Measurements from ENCODE around the gene MTRFR.

The MTRFR gene

GRCh38 chr12:123283461-123283860 lies 50.2 kb downstream of the MTRFR start:
- CTCF ChIA-PET, result interaction anchor here (0.6 kb wide), 1 partner anchor 1605 kb away, joined by 7 read pairs; no protein-coding TSS in a partner anchor
- DNase-seq (ENCODE audit: extremely low spot score), result no peak
- TF ChIP-seq L3MBTL2 (conservative IDR thresholded peaks at IDR 0.05) (no peak), ZNF384 (IDR thresholded peaks at IDR 0.05) (no peak), PKNOX1 (IDR thresholded peaks at IDR 0.05) (no peak), SUZ12 (IDR thresholded peaks at IDR 0.05) (no peak), TARDBP (IDR thresholded peaks at IDR 0.05) (no peak), HDGF (IDR thresholded peaks at IDR 0.05; ENCODE audit: borderline replicate concordance) (no peak), BHLHE40 (IDR thresholded peaks at IDR 0.05; ENCODE audit: borderline replicate concordance) (no peak)
- POLR2A ChIA-PET, result interaction anchor here (1.6 kb wide), 1 partner anchor 50 kb away, joined by 5 read pairs; the partner anchor contains the start of genes MPHOSPH9 and MTRFR

DNA sequence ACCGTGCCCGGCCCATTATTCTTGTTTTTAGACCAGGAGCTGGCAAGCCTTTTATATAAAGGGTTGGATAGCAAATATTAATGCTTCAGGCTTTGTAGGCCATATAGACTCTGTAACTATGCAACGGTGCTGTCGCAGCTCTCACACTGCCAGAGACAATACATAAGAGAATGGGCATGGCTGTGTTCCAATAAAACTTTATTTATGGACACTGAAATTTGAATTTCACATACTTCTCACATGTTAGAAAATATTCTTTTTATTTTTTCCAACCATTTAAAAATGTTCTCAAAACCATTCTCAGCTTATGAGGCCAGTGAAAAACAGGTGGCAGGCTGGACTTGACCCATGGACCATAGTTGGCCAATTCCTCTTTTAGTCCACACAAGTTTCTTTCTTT lies 51.4 kb downstream of the MTRFR start:
- ChIA-PET POLR2A (no interaction called here), CTCF (no interaction called here)
- no peak for DNase-seq (ENCODE audit: extremely low spot score)
- no peak for TF ChIP-seq ZNF384 (IDR thresholded peaks at IDR 0.05)
- TF ChIP-seq FOXA1 (IDR thresholded peaks at IDR 0.05), result no peak
- no peak for TF ChIP-seq SUZ12 (IDR thresholded peaks at IDR 0.05)
- no peak for TF ChIP-seq TARDBP (IDR thresholded peaks at IDR 0.05)
- TF ChIP-seq NFRKB (IDR thresholded peaks at IDR 0.05), result no peak
- no peak for TF ChIP-seq HDGF (IDR thresholded peaks at IDR 0.05; ENCODE audit: borderline replicate concordance)
- TF ChIP-seq ELF4 (IDR thresholded peaks at IDR 0.05), result no peak
- no peak for TF ChIP-seq LEF1 (IDR thresholded peaks at IDR 0.05; ENCODE audit: borderline replicate concordance)
- TF ChIP-seq L3MBTL2 (conservative IDR thresholded peaks at IDR 0.05), result no peak
- TF ChIP-seq ARNT (IDR thresholded peaks at IDR 0.05), result no peak

DNA sequence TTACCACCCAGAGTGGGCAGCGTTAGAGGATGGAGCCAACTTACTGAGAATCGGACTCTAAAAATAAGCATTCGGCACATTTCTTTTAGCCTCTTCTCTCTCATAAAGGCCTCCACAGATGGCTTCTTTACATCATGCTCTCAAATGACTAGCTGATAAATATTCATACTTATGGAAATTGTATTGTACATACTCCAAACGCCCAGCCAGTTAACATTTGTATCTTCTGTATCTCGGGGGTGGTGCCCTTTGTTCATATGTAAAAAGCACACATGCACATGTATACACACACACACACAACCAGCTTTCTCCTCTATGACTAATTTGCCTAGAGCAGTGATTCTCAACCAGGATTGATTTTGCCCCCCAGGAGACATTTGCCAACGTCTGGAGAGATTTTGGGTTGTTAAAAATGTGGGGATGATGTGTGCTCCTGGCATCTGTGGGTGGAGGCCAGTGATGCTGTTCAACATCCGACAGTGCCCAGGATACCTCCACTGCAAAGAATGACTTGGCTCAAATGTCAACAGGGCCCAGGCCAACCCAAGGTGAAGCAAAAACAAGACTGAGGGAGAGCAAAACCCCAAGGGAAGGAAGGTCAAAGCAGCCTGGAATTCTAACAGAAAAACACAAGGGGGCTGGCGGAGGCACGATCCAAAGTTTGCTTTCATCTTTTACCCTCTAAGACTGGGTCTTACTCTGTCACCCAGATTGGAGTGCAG lies 53.6 kb downstream of the MTRFR start:
- CTCF ChIA-PET, result interaction anchor here (1.1 kb wide), 1 partner anchor 11 kb away, joined by 3 read pairs; no protein-coding TSS in a partner anchor
- TF ChIP-seq ARNT (IDR thresholded peaks at IDR 0.05), result no peak
- TF ChIP-seq FOXK2 (IDR thresholded peaks at IDR 0.05), result no peak
- no peak for TF ChIP-seq HDGF (IDR thresholded peaks at IDR 0.05; ENCODE audit: borderline replicate concordance)
- TF ChIP-seq ZNF384 (IDR thresholded peaks at IDR 0.05), result no peak
- no peak for TF ChIP-seq SP1 (IDR thresholded peaks at IDR 0.05)
- no peak for TF ChIP-seq TARDBP (IDR thresholded peaks at IDR 0.05)
- TF ChIP-seq ELF4 (IDR thresholded peaks at IDR 0.05), result no peak
- TF ChIP-seq CTBP1 (IDR thresholded peaks at IDR 0.05; ENCODE audit: borderline replicate concordance), result no peak
- no peak for TF ChIP-seq NFRKB (IDR thresholded peaks at IDR 0.05)
- DNase-seq (ENCODE audit: extremely low spot score), result no peak
- POLR2A ChIA-PET, result no interaction called here

DNA sequence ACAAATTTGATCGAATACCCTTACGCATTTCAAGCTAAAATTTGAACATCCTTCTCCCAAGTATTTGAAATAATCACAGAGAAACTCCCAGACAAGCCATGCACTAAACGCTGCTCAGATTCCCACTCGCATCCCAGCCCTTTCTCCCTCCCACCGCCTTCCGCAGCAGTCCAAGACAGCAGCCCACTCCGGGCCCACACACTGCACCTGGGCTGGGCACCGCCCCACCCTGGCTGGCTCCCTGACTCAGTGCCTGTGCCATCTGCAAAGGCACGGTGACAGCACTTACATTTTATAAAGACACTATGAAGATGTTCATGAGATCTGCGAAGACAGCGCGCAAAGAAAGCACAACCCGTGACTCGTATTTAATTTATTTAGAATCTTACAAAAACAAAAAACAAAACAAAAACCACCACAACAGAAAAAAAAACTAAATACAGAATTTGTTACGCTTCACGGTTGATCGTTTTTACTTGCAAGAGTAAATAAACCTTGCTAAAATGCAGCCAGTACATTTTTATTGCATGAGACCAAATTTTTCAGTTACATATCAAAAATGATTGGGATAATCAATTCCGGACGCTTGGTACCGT lies 55.6 kb downstream of the MTRFR start:
- no peak for TF ChIP-seq L3MBTL2 (conservative IDR thresholded peaks at IDR 0.05)
- no peak for TF ChIP-seq LEF1 (IDR thresholded peaks at IDR 0.05; ENCODE audit: borderline replicate concordance)
- TF ChIP-seq SP1 (IDR thresholded peaks at IDR 0.05), result no peak
- no peak for TF ChIP-seq ZNF384 (IDR thresholded peaks at IDR 0.05)
- TF ChIP-seq FOXM1 (IDR thresholded peaks at IDR 0.05; ENCODE audit: borderline replicate concordance), result no peak
- no peak for TF ChIP-seq PKNOX1 (IDR thresholded peaks at IDR 0.05)
- TF ChIP-seq FOXA1 (IDR thresholded peaks at IDR 0.05), result no peak
- TF ChIP-seq BHLHE40 (IDR thresholded peaks at IDR 0.05; ENCODE audit: borderline replicate concordance), result no peak
- POLR2A ChIA-PET, result no interaction called here
- no peak for DNase-seq (ENCODE audit: extremely low spot score)
- CTCF ChIA-PET, result no interaction called here

DNA sequence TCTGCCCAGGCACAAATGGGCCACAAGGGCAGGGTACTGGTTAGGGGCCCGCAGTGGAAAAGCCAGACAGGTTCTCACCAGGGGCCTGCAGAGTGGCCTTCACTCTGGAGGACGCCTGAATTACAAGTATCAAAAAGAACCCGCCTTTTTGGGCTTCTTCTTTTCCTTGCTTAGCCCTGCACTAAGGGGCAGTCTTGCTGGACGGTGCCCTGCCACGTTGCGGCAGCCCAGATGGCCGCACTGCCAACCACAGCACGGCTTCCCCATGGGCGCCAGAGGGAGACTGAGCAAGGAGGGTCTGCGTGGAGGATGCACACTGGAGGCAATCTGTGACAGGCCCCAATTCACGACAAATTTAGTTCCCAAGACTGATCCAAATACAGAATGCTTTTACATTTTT lies 56.7 kb downstream of the MTRFR start:
- TF ChIP-seq HDGF (IDR thresholded peaks at IDR 0.05; ENCODE audit: borderline replicate concordance) (no peak), TARDBP (IDR thresholded peaks at IDR 0.05) (no peak), PKNOX1 (IDR thresholded peaks at IDR 0.05) (no peak), ARNT (IDR thresholded peaks at IDR 0.05) (no peak), ELF4 (IDR thresholded peaks at IDR 0.05) (no peak), FOXK2 (IDR thresholded peaks at IDR 0.05) (no peak), SUZ12 (IDR thresholded peaks at IDR 0.05) (no peak), FOXA1 (IDR thresholded peaks at IDR 0.05) (no peak), L3MBTL2 (conservative IDR thresholded peaks at IDR 0.05) (no peak), NFRKB (IDR thresholded peaks at IDR 0.05) (no peak), CTBP1 (IDR thresholded peaks at IDR 0.05; ENCODE audit: borderline replicate concordance) (no peak), ZNF384 (IDR thresholded peaks at IDR 0.05) (no peak), LEF1 (IDR thresholded peaks at IDR 0.05; ENCODE audit: borderline replicate concordance) (no peak), FOXM1 (IDR thresholded peaks at IDR 0.05; ENCODE audit: borderline replicate concordance) (no peak), SP1 (IDR thresholded peaks at IDR 0.05) (no peak), BHLHE40 (IDR thresholded peaks at IDR 0.05; ENCODE audit: borderline replicate concordance) (no peak)
- CTCF ChIA-PET, result no interaction called here
- POLR2A ChIA-PET, result no interaction called here

DNA sequence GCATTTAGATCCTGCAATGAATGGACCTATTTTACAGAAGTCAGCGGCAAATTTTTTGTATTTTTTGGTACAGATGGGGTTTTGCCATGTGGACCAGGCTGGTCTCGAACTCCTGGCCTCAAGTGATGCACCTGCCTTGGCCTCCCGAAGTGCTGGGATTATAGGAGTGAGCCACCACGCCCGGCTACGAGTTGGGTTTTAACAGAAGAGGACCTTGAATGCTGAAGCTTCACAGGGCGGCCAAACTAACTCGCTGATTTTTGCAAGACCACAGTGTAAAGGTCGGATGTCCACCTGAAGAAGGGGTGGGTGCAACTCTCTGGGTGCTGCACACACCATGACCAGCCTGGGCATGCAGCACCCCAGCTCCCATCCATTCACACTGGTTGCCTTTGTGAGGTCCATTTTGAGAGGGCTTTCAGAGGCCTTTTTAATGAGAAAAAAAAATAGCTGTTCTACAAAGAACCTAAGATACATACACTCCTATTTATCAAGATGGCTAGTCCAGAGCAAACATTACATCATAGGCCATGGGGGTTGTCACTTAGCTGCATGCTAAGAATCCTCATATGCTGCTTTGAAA lies 60.0 kb downstream of the MTRFR start:
- ChIA-PET POLR2A (interaction anchor here (1.4 kb wide), 1 partner anchor 72 kb away, joined by 3 read pairs; no protein-coding TSS in a partner anchor), CTCF (no interaction called here)
- TF ChIP-seq SP1 (IDR thresholded peaks at IDR 0.05), result no peak
- no peak for TF ChIP-seq CTBP1 (IDR thresholded peaks at IDR 0.05; ENCODE audit: borderline replicate concordance)
- no peak for TF ChIP-seq LEF1 (IDR thresholded peaks at IDR 0.05; ENCODE audit: borderline replicate concordance)
- TF ChIP-seq SUZ12 (IDR thresholded peaks at IDR 0.05), result no peak
- no peak for TF ChIP-seq BHLHE40 (IDR thresholded peaks at IDR 0.05; ENCODE audit: borderline replicate concordance)
- TF ChIP-seq NFRKB (IDR thresholded peaks at IDR 0.05), result no peak
- TF ChIP-seq FOXM1 (IDR thresholded peaks at IDR 0.05; ENCODE audit: borderline replicate concordance), result no peak
- TF ChIP-seq TARDBP (IDR thresholded peaks at IDR 0.05), result no peak
- TF ChIP-seq ZNF384 (IDR thresholded peaks at IDR 0.05), result no peak
- no peak for TF ChIP-seq L3MBTL2 (conservative IDR thresholded peaks at IDR 0.05)
- TF ChIP-seq ELF4 (IDR thresholded peaks at IDR 0.05), result no peak
- no peak for TF ChIP-seq FOXA1 (IDR thresholded peaks at IDR 0.05)
- TF ChIP-seq HDGF (IDR thresholded peaks at IDR 0.05; ENCODE audit: borderline replicate concordance), result no peak
- TF ChIP-seq FOXK2 (IDR thresholded peaks at IDR 0.05), result no peak
- no peak for TF ChIP-seq PKNOX1 (IDR thresholded peaks at IDR 0.05)
- no peak for TF ChIP-seq ARNT (IDR thresholded peaks at IDR 0.05)

More for the DNA sequence above, 56.7 kb downstream of the MTRFR start:
- DNase-seq (ENCODE audit: extremely low spot score), result no peak

More for the DNA sequence above, 60.0 kb downstream of the MTRFR start:
- no peak for DNase-seq (ENCODE audit: extremely low spot score)
